Liver (tissue), 9 donors: ENCODE results near the gene INO80C. TPM values are rescaled to one million over a fixed set of nuclear protein-coding genes. Genes with fewer than 3 reads are reported as not detected.

Source experiments
- DNase-seq: peaks from one replicate; pipeline ENCODE4 v3.0.0-alpha.2; 2017; ENCODE audit warnings: low spot score
- H3K27ac ChIP-seq, 2 donors: one replicate each; pipeline ENCODE4 v1.7.0; 2013; ENCODE audit warnings: inconsistent platforms in 2 of 2, low read length in 2 of 2, control low read depth in 1 of 2, low read depth in 1 of 2, mild to moderate bottlenecking in 1 of 2
- H3K27me3 ChIP-seq, 4 donors: one replicate each; pipeline versions ENCODE4 v1.6.1 to v1.7.0; 2013; ENCODE audit warnings: low read length in 3 of 4, inconsistent platforms in 1 of 4, mild to moderate bottlenecking in 1 of 4, moderate library complexity in 1 of 4; ENCODE audit not compliant: control insufficient read depth in 4 of 4, insufficient read depth in 4 of 4
- H3K36me3 ChIP-seq, 4 donors: one replicate each; pipeline versions ENCODE4 v1.6.1 to v1.7.0; 2013; ENCODE audit warnings: low read length in 3 of 4, mild to moderate bottlenecking in 3 of 4, low read depth in 1 of 4, moderate library complexity in 1 of 4; ENCODE audit not compliant: control insufficient read depth in 4 of 4, insufficient read depth in 3 of 4
- H3K4me1 ChIP-seq, 4 donors: one replicate each; pipeline versions ENCODE4 v1.6.1 to v1.7.0; 2013; ENCODE audit warnings: low read length in 3 of 4, mild to moderate bottlenecking in 3 of 4, moderate library complexity in 1 of 4; ENCODE audit not compliant: control insufficient read depth in 4 of 4, insufficient read depth in 4 of 4
- H3K4me3 ChIP-seq, 3 donors: one replicate each; pipeline versions ENCODE4 v1.6.1 to v1.7.0; 2013; ENCODE audit warnings: low read length in 3 of 3, control low read depth in 1 of 3, low read depth in 1 of 3, mild to moderate bottlenecking in 1 of 3
- H3K9ac ChIP-seq, 2 donors: one replicate each; pipeline ENCODE4 v1.7.0; 2013; ENCODE audit warnings: low read length in 2 of 2, mild to moderate bottlenecking in 2 of 2, moderate library complexity in 2 of 2, control low read depth in 1 of 2, low read depth in 1 of 2
- H3K9me3 ChIP-seq, 4 donors: one replicate each; pipeline versions ENCODE4 v1.6.1 to v1.7.0; 2013; ENCODE audit warnings: low read length in 3 of 4; ENCODE audit not compliant: control insufficient read depth in 4 of 4
- EGR1 ChIP-seq, 2 donors: IDR thresholded peaks; 2 replicates each; pipeline ENCODE4 v1.6.1; 2016 to 2018; ENCODE audit warnings: antibody characterized with exemption in 2 of 2, low read depth in 2 of 2
- FOXA1 ChIP-seq: IDR thresholded peaks from 2 replicates; pipeline ENCODE4 v1.6.1; 2016; ENCODE audit warnings: antibody characterized with exemption
- FOXA2 ChIP-seq: IDR thresholded peaks from 2 replicates; pipeline ENCODE4 v1.6.1; 2016; ENCODE audit warnings: antibody characterized with exemption
- GABPA ChIP-seq, 2 donors: IDR thresholded peaks in 1 of 2; conservative IDR thresholded peaks in 1 of 2; 2 replicates each; pipeline ENCODE4 v1.6.1; 2016; ENCODE audit warnings: antibody characterized with exemption in 2 of 2, mild to moderate bottlenecking in 1 of 2, moderate library complexity in 1 of 2
- HNF4A ChIP-seq, 2 donors: conservative IDR thresholded peaks; 2 replicates each; pipeline ENCODE4 v1.6.1; 2016; ENCODE audit warnings: antibody characterized with exemption in 2 of 2, mild to moderate bottlenecking in 2 of 2
- HNF4G ChIP-seq: IDR thresholded peaks from 2 replicates; pipeline ENCODE4 v1.6.1; 2016; ENCODE audit warnings: antibody characterized with exemption
- JUND ChIP-seq, 2 donors: IDR thresholded peaks; 2 replicates each; pipeline ENCODE4 v1.6.1; 2016; ENCODE audit warnings: antibody characterized with exemption in 2 of 2
- NR2F2 ChIP-seq: IDR thresholded peaks from 2 replicates; pipeline ENCODE4 v1.6.1; 2016; ENCODE audit warnings: antibody characterized with exemption
- RXRA ChIP-seq, 2 donors: IDR thresholded peaks; 2 replicates each; pipeline ENCODE4 v1.6.1; 2017 to 2018; ENCODE audit warnings: antibody characterized with exemption in 2 of 2, mild to moderate bottlenecking in 1 of 2
- SP1 ChIP-seq: IDR thresholded peaks from 2 replicates; pipeline ENCODE4 v1.6.1; 2018; ENCODE audit warnings: antibody characterized with exemption, mild to moderate bottlenecking
- WGBS: extraction: QIAGEN DNeasy Blood & Tissue Kit; methylation state at CpG from one replicate; pipeline ENCODE4 v1.1.7; 2013; 5-methylcytosine and 5-hydroxymethylcytosine counted together
- polyA plus RNA-seq, 2 donors: library from polyadenylated mRNA; stranded (reverse) in 1 of 2; unstranded in 1 of 2; fragments of 200-250 nt in 1 of 2; fragments of >200 nt in 1 of 2; fragmentation: Nextera tagmentation in 1 of 2; extraction: Ambion mirVana in 1 of 2; gene quantifications; one replicate each; pipeline versions ENCODE4 v1.2.1 to v1.2.3, GENCODE V29; 2013 to 2015
- total RNA-seq, 2 donors: library from RNA; depleted of rRNA; stranded (reverse); fragments of >200 nt; gene quantifications; one replicate each; pipeline ENCODE4 v1.2.3, GENCODE V29; 2014
- TF ChIP-seq, protein P1 (sequence below): IDR thresholded peaks from 2 replicates; pipeline ENCODE4 v1.6.1; 2016; ENCODE audit warnings: antibody characterized with exemption
- TF ChIP-seq, protein P2 (sequence below): IDR thresholded peaks from 2 replicates; pipeline ENCODE4 v1.6.1; 2016; ENCODE audit warnings: antibody characterized with exemption, mild to moderate bottlenecking
- TF ChIP-seq, protein P3 (sequence below): IDR thresholded peaks from 2 replicates; pipeline ENCODE4 v1.6.1; 2016; ENCODE audit warnings: antibody characterized with exemption
- TF ChIP-seq, protein P4 (sequence below): IDR thresholded peaks from 2 replicates; pipeline ENCODE4 v1.6.1; 2016; ENCODE audit warnings: antibody characterized with exemption
- TF ChIP-seq, protein P5 (sequence below): fragments of 150-350 bp; IDR thresholded peaks from 2 replicates; pipeline ENCODE4 v1.5.1; 2017; ENCODE audit warnings: improper control_type of control experiment, low read depth, low read length; ENCODE audit not compliant: missing input control
- donor health status: healthy.
- donor health status: healthy.
- donor health status: healthy.
- donor health status: healthy.
- donor health status: healthy.

Gene INO80C
- total and polyA plus RNA-seq, 4 donors: 4.6 to 13.4 (median 10.5) TPM

DNA sequence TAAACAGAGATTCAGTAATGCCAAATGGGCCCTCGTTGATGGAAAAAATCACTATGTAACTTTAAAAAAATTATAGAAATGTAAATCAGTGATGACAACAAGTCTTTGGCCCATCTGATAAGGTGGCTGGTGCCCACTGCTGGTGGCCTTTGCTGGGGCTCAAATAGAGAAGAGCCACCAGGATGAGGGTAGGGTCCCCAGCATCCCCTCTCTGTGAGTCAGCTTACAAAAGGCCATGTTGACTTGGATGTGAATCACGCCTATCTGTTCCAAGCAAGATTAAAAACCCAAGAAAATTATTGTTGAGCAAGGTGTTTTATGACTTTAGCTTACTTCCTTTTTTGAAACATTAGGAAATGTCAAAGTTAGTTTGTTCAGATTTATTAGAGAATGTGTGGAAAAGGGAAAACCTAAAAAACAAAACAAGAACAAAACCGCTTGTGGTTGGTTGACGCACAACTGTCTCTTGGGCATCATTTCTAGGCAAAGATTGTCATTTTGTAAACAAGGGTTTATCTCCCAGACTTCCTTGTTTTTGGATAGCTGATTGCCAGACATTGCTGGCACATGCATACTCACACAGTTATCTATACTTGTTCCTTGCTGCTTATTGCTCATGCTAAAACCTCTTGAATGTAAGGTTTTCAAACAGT lies 66.9 kb downstream of the INO80C start:
- no peak overlapping the region for H3K27ac ChIP-seq
- no peak overlapping the region for H3K4me3 ChIP-seq
- no peaks in the 10 kb centered on the region for H3K4me1 ChIP-seq
- no peak for TF ChIP-seq HNF4A (conservative IDR thresholded peaks at IDR 0.05)
- TF ChIP-seq, protein P1, sequence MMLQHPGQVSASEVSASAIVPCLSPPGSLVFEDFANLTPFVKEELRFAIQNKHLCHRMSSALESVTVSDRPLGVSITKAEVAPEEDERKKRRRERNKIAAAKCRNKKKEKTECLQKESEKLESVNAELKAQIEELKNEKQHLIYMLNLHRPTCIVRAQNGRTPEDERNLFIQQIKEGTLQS: no peak
- TF ChIP-seq SP1: no peak
- TF ChIP-seq NR2F2: no peak
- TF ChIP-seq HNF4G: no peak
- WGBS: 60% methylated on average over 4 of the region's 4 CpGs
- H3K27me3 ChIP-seq: no peaks in the 10 kb centered on the region
- H3K36me3 ChIP-seq: no peaks in the 10 kb centered on the region
- no peak overlapping the region for H3K9ac ChIP-seq
- no peaks in the 10 kb centered on the region for H3K9me3 ChIP-seq
- no peak for DNase-seq

DNA sequence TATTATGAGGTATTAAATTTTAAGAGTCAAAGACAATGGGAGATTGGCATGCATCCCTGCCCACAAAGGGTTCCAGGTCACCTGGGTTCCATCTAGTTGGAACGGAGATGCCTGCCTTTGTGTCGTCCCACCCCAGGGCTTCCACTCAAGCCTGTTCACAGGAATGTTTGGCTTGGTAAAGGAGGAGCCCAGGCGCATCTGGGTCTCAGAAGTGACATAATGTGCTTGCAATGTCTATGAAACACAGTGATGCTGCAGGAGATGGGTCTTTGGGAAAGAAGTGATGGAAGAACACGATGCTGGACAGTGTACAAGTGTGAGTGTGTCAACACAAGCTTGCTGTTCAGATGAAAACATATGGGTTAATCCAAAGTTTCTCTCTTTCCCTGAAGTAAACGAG lies 71.0 kb downstream of the INO80C start:
- 90% methylated on average over 5 of the region's 5 CpGs for WGBS
- no peaks in the 10 kb centered on the region for H3K9me3 ChIP-seq
- H3K36me3 ChIP-seq: no peaks in the 10 kb centered on the region
- no peak for TF ChIP-seq GABPA (IDR thresholded peaks at IDR 0.05 in 1 of 2, conservative IDR thresholded peaks at IDR 0.05 in 1 of 2)
- TF ChIP-seq SP1: no peak
- no peak for TF ChIP-seq EGR1 (IDR thresholded peaks at IDR 0.05; ENCODE audit: low read depth in 2 of 2)
- TF ChIP-seq, protein P2, sequence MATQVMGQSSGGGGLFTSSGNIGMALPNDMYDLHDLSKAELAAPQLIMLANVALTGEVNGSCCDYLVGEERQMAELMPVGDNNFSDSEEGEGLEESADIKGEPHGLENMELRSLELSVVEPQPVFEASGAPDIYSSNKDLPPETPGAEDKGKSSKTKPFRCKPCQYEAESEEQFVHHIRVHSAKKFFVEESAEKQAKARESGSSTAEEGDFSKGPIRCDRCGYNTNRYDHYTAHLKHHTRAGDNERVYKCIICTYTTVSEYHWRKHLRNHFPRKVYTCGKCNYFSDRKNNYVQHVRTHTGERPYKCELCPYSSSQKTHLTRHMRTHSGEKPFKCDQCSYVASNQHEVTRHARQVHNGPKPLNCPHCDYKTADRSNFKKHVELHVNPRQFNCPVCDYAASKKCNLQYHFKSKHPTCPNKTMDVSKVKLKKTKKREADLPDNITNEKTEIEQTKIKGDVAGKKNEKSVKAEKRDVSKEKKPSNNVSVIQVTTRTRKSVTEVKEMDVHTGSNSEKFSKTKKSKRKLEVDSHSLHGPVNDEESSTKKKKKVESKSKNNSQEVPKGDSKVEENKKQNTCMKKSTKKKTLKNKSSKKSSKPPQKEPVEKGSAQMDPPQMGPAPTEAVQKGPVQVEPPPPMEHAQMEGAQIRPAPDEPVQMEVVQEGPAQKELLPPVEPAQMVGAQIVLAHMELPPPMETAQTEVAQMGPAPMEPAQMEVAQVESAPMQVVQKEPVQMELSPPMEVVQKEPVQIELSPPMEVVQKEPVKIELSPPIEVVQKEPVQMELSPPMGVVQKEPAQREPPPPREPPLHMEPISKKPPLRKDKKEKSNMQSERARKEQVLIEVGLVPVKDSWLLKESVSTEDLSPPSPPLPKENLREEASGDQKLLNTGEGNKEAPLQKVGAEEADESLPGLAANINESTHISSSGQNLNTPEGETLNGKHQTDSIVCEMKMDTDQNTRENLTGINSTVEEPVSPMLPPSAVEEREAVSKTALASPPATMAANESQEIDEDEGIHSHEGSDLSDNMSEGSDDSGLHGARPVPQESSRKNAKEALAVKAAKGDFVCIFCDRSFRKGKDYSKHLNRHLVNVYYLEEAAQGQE: no peak
- TF ChIP-seq, protein P3, sequence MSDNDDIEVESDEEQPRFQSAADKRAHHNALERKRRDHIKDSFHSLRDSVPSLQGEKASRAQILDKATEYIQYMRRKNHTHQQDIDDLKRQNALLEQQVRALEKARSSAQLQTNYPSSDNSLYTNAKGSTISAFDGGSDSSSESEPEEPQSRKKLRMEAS: no peak
- TF ChIP-seq, protein P4, sequence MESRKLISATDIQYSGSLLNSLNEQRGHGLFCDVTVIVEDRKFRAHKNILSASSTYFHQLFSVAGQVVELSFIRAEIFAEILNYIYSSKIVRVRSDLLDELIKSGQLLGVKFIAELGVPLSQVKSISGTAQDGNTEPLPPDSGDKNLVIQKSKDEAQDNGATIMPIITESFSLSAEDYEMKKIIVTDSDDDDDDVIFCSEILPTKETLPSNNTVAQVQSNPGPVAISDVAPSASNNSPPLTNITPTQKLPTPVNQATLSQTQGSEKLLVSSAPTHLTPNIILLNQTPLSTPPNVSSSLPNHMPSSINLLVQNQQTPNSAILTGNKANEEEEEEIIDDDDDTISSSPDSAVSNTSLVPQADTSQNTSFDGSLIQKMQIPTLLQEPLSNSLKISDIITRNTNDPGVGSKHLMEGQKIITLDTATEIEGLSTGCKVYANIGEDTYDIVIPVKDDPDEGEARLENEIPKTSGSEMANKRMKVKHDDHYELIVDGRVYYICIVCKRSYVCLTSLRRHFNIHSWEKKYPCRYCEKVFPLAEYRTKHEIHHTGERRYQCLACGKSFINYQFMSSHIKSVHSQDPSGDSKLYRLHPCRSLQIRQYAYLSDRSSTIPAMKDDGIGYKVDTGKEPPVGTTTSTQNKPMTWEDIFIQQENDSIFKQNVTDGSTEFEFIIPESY: no peak
- TF ChIP-seq FOXA2: no peak
- TF ChIP-seq, protein P1: no peak
- TF ChIP-seq FOXA1: no peak
- TF ChIP-seq, protein P5, sequence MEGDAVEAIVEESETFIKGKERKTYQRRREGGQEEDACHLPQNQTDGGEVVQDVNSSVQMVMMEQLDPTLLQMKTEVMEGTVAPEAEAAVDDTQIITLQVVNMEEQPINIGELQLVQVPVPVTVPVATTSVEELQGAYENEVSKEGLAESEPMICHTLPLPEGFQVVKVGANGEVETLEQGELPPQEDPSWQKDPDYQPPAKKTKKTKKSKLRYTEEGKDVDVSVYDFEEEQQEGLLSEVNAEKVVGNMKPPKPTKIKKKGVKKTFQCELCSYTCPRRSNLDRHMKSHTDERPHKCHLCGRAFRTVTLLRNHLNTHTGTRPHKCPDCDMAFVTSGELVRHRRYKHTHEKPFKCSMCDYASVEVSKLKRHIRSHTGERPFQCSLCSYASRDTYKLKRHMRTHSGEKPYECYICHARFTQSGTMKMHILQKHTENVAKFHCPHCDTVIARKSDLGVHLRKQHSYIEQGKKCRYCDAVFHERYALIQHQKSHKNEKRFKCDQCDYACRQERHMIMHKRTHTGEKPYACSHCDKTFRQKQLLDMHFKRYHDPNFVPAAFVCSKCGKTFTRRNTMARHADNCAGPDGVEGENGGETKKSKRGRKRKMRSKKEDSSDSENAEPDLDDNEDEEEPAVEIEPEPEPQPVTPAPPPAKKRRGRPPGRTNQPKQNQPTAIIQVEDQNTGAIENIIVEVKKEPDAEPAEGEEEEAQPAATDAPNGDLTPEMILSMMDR: no peak
- no peak for TF ChIP-seq JUND (IDR thresholded peaks at IDR 0.05)
- TF ChIP-seq RXRA (IDR thresholded peaks at IDR 0.05): no peak
- no peak for TF ChIP-seq HNF4G
- TF ChIP-seq HNF4A (conservative IDR thresholded peaks at IDR 0.05): no peak
- no peak for TF ChIP-seq NR2F2
- no peak overlapping the region for H3K4me3 ChIP-seq
- DNase-seq: no peak
- no peak overlapping the region for H3K27ac ChIP-seq
- H3K4me1 ChIP-seq: no peaks in the 10 kb centered on the region
- H3K9ac ChIP-seq: no peak overlapping the region
- H3K27me3 ChIP-seq: no peaks in the 10 kb centered on the region
